Mucosa of descending colon (tissue), 3 donors: ENCODE results near the gene CNNM3. TPM values are rescaled to one million over a fixed set of nuclear protein-coding genes. Genes with fewer than 3 reads are reported as not detected.
A peak's percentile ranks its signal among the peaks of the same experiment; 100 is the strongest.

Experiments
- ATAC-seq: fragments of 200-7000 bp; cut with Tn5 transposase; one replicate; pipeline ENCODE4 v1.9.1; 2020; ENCODE audit warnings: mild to moderate bottlenecking, moderate library complexity
- DNase-seq, 3 donors: peaks; one replicate each; pipeline ENCODE4 v3.0.0-alpha.2; 2020
- H3K36me3 ChIP-seq: fragments of 200-600 bp; one replicate; pipeline ENCODE4 v1.8.0; 2021; ENCODE audit warnings: low read depth, mild to moderate bottlenecking
- H3K4me1 ChIP-seq: fragments of 200-600 bp; one replicate; pipeline ENCODE4 v1.8.0; 2021; ENCODE audit warnings: low read depth, mild to moderate bottlenecking
- H3K4me3 ChIP-seq: fragments of 200-600 bp; one replicate; pipeline ENCODE4 v1.8.0; 2021; ENCODE audit warnings: mild to moderate bottlenecking
- H3K9me3 ChIP-seq: fragments of 200-600 bp; one replicate; pipeline ENCODE4 v1.8.0; 2021; ENCODE audit warnings: mild to moderate bottlenecking
- intact Hi-C, 2 donors: fragments of 100-400 bp; cut with DNase I in 1 of 2; cut with micrococcal nuclease in 1 of 2; formaldehyde crosslinking; loops; one replicate each; pipeline versions ENCODE4 v1.11.0 to v1.11.1; 2022; cut with DNase I, micrococcal nuclease
- long read RNA-seq, 2 donors: library from polyadenylated mRNA; unstranded; transcript quantifications; one replicate each; pipeline ENCODE4 v2.0.0, GENCODE V29; 2019 to 2021
- total RNA-seq, 3 donors: library from RNA; stranded (reverse); fragmentation: NEBNext Ultra II Directional in 2 of 3; extraction: Animal tissue kit (Norgen Biotek cat#: 25700) in 2 of 3; gene quantifications; one replicate each; pipeline versions ENCODE4 v1.2.1 to v1.2.4, GENCODE V29; 2021 to 2023
- TF ChIP-seq, protein P1 (sequence below): fragments of 200-600 bp; IDR thresholded peaks from one replicate; pipeline ENCODE4 v1.8.0; 2022; ENCODE audit warnings: antibody characterized with exemption, mild to moderate bottlenecking
- donor health status: DM: no; HTN: no; CAD: no; lungs with moderate emphysema.
- donor health status: DM: no; HTN: no; CAD: no.
- donor health status: DM: no; HTN: yes; CAD: no.

CNNM3 gene
- total RNA-seq = 10 to 100 TPM; 21.2 to 35.5 (median 33.4) TPM
- long read RNA-seq, donor 1, transcript CNNM3-201 (8 exons, 3,447 nt) = major isoform, 35 of 66 reads
- long read RNA-seq, donor 1, partial matches to known transcripts = 6 of 66 reads
- long read RNA-seq, donor 1, other reads (novel, unspliced or antisense) = 21 of 66 reads
- long read RNA-seq, donor 2, partial matches to known transcripts = 1 of 1 reads
- long read RNA-seq, donor 2, other reads (novel, unspliced or antisense) = 0 of 1 reads

GRCh38 chr2:96816127-96816835 lies at the start of gene CNNM3:
Gene CNNM3 (plus strand): TSS chr2:96816268. CDS start chr2:96816278, 10 bp downstream.
- peak within 1 kb of the TSS; percentile 42 for H3K4me3 ChIP-seq
- no peaks in the 10 kb centered on the region for H3K36me3 ChIP-seq
- H3K4me1 ChIP-seq = peaks cover 44% of the 10 kb centered on the region
- intact Hi-C loops = no loop called here
- H3K9me3 ChIP-seq = no peaks in the 10 kb centered on the region
- ATAC-seq (peak; percentile 90), DNase-seq (peak; percentile 98)
- TF ChIP-seq, protein P1, sequence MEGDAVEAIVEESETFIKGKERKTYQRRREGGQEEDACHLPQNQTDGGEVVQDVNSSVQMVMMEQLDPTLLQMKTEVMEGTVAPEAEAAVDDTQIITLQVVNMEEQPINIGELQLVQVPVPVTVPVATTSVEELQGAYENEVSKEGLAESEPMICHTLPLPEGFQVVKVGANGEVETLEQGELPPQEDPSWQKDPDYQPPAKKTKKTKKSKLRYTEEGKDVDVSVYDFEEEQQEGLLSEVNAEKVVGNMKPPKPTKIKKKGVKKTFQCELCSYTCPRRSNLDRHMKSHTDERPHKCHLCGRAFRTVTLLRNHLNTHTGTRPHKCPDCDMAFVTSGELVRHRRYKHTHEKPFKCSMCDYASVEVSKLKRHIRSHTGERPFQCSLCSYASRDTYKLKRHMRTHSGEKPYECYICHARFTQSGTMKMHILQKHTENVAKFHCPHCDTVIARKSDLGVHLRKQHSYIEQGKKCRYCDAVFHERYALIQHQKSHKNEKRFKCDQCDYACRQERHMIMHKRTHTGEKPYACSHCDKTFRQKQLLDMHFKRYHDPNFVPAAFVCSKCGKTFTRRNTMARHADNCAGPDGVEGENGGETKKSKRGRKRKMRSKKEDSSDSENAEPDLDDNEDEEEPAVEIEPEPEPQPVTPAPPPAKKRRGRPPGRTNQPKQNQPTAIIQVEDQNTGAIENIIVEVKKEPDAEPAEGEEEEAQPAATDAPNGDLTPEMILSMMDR = peak; percentile 84

GRCh38 chr2:96767135-96767871 lies 48.8 kb upstream of the CNNM3 start:
- TF ChIP-seq, protein P1 = no peak
- Histone ChIP-seq H3K36me3 (no peaks in the 10 kb centered on the region), H3K4me1 (peaks cover 68% of the 10 kb centered on the region), H3K4me3 (no peak overlapping the region), H3K9me3 (no peaks in the 10 kb centered on the region)
- DNase-seq = peak in 2 of 3 donors; percentile 63 to 65
- ATAC-seq = peak; percentile 48
- intact Hi-C loops = no loop called here

- intact Hi-C loops = no loop called here
- H3K4me3 ChIP-seq = no peak overlapping the region
- DNase-seq (peak in 2 of 3 donors; percentile 67 to 72), ATAC-seq (peak; percentile 57)
- no peaks in the 10 kb centered on the region for H3K36me3 ChIP-seq
- H3K9me3 ChIP-seq = no peaks in the 10 kb centered on the region
- TF ChIP-seq, protein P1 = no peak
- peaks cover 72% of the 10 kb centered on the region for H3K4me1 ChIP-seq
Observed at GRCh38 chr2:96768083-96768561, 47.9 kb upstream of the CNNM3 start.

GRCh38 chr2:96769814-96770213 lies 46.3 kb upstream of the CNNM3 start:
- ATAC-seq (peak; percentile 24), DNase-seq (peak in 2 of 3 donors; percentile 50 to 62)
- TF ChIP-seq, protein P1 = no peak
- intact Hi-C loops = no loop called here
- no peaks in the 10 kb centered on the region for H3K9me3 ChIP-seq
- no peak overlapping the region for H3K4me3 ChIP-seq
- H3K36me3 ChIP-seq = no peaks in the 10 kb centered on the region
- H3K4me1 ChIP-seq = peaks cover 73% of the 10 kb centered on the region

DNA sequence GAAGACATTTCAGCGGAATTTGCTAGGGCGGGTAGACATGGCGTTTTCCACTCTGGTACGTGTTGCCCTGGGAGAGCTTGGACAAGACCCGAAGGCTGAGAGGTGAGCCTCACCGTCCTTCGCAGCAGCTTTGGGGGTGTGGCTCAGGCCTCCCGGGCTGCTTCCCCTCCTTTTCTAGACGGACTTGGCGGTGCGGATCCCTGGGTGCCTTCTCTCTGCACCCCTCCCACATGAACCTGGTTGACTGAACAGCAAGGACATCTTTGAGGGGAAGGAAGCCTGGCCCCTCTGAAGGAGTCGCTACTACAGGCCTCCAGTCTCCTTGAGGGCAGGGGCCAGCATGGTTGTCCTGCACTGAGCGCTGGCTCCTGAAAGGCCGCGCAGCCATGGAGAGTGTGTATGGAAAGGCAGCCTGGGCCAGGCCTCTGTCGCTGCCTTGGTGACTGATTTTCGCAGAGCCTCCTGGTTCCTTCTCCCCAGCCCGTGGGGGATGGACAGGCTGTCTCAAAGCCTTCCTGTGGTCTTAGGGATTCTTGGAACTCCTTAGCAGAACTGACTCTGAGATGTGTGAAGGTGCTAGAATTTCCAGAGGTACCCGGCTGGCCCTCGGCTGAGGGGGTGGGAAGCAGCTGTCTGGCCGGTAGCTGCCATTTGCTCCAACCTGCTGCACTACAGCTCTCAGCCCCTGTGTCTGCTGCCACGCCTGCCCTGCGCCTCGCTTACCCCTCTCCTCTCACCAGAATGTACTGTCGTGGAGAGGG lies 45.4 kb upstream of the CNNM3 start:
- H3K9me3 ChIP-seq = no peaks in the 10 kb centered on the region
- intact Hi-C loops = no loop called here
- no peak overlapping the region for H3K4me3 ChIP-seq
- no peaks in the 10 kb centered on the region for H3K36me3 ChIP-seq
- no peak for ATAC-seq
- DNase-seq = no peak
- peaks cover 67% of the 10 kb centered on the region for H3K4me1 ChIP-seq
- TF ChIP-seq, protein P1 = no peak
